G401 (cell line): ENCODE data around the gene DDHD1. TPM values are rescaled to one million over a fixed set of nuclear protein-coding genes. Genes with fewer than 3 reads are reported as not detected.
"Not testable (repeated sequence)": the region's sequence is repeated elsewhere in the genome, so short reads cannot be mapped to it uniquely, and the experiment has no call there.

ENCODE experiments used
- DNase-seq: peaks from one replicate; pipeline ENCODE4 v3.0.0-alpha.2; 2015; ENCODE audit warnings: low spot score
- in situ Hi-C: cut with HindIII; loops from 2 replicates; pipeline ENCODE4 v1.10.0; 2016; ENCODE audit warnings: low sequenced_read_pairs, mixed read lengths
- total RNA-seq: library from RNA; depleted of rRNA; stranded (reverse); fragments of >200 nt; shearing (Covaris generic); gene quantifications from 2 replicates; pipeline ENCODE4 v1.2.3, GENCODE V29; 2014

Gene DDHD1
- total RNA-seq, 1 experiment from 2014 or later, result 39.9 TPM

DNA sequence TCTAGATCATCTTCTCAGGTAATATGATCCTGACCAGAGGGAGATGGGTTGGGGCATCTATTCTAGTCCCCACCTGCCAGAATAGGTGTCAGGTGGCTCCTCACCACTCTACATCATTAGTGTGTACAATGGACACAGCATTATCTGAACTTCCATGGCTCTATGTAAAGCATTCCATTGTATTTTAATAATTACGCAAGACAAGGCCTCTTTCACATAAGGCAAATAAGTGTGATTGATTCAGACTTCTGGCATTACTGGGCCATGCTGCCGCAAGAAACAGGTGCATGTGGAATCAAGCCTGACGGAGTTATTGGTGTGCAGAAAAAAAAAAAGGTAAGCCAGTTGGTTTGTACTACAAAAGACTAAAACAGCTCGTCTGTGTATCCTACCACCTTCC is 3.1 kb upstream of the DDHD1 start:
- in situ Hi-C loops, result no loop called here
- no peak for DNase-seq

GRCh38 chr14:53153702-53154112 is 584 bp upstream of the DDHD1 start:
- in situ Hi-C loops, result no loop called here
- DNase-seq, result no peak

- DNase-seq, result peak; percentile 37
Observed at GRCh38 chr14:53152184-53152886, 788 bp downstream of the DDHD1 start.

DNA sequence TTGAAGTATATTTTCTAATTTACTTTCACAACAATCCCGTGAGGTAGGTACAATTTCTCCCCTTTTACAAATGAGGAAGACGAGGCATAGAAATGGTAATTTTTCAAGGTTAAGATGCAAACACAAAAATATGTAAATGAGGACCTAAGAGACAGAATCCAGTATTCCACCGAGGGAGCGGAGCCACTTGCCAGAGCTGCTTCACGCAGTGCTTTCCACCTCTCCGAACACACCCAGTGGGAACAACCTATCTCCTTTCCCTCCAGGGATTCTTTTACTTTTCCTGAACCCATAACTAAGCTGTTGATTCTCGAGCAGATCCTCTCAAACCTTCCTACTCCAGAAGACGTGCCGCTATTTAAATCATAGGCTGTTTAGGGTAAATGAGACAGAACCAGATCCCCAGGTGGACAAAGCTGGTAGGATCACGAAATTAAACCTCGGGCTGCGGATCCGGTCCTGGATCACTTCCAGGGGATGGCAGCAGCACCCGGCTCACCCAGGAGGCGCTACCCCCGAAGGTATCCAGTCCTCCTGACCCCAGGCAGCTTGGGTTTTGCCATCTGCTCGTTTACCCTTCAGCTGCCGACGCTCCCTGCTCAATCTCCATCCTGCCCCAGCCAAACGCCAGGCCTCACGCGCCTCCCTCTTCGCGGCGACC is 1.5 kb downstream of the DDHD1 start:
- in situ Hi-C loops, result no loop called here
- peak; percentile 77 for DNase-seq

More at GRCh38 chr14:53152184-53152886, 788 bp downstream of the DDHD1 start:
- in situ Hi-C loops, result no loop called here

- in situ Hi-C loops, result no loop called here
- peak; percentile 21 for DNase-seq
Observed at GRCh38 chr14:53149668-53150316, 3.3 kb downstream of the DDHD1 start.

DNA sequence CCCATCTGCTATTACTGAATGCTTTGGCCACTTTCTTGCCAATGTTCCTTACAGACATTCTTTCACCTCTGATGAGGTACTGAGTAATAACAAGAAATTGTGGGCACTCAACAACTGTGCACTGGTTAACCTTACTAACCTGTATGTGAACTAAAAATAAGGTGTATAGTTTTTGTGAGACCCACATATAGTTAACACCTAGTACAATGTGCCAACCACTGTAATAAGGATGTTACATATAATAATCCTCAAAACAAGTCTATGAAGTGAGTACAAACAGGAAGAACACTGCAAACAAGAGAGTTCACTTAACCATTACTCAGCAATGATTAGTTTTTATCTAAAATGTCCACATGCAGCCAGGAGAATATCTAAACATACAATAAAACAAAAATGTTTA is 4.5 kb downstream of the DDHD1 start:
- peak; percentile 14 for DNase-seq
- in situ Hi-C loops, result no loop called here

- in situ Hi-C loops, result no loop called here
- DNase-seq, result no peak
Observed at GRCh38 chr14:53147893-53148292, 5.2 kb downstream of the DDHD1 start.

DNA sequence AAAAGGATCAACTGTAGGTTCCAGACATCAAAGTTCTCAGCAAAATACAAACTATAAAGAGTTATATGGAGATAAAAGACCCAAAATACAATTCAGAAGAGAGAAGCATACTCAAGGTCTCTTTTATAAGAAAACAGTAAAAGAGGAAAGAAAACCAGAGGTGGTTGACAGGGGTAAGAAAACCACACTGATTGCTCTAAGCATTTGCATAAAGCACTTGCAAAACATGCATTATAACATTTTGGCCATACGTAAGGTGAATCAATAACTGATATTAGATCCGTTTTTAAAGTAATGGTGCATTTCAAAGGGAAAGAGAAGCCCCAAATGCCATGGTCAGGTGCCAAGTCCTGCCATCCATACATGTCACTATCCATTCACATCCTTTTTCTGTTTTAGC is 5.9 kb downstream of the DDHD1 start:
- in situ Hi-C loops, result no loop called here
- no peak for DNase-seq

DNA sequence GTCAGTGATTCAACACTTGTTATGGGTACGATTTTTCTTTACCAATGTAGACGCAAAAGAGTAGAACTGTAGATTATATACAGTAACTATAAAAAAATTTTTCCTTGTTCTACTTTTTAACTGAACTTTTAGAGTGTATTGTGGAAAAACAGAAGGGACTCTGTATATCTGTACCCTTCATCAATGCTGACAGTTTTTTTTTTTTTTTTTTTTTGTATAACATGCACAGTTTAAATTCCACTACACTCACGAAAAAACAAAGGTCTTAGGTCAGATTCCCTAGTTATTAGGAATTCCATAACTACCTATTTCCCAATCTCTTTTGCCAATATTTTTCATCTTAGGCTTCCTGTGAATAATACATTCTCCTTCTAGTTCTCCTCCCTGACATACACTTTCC is 6.4 kb downstream of the DDHD1 start:
- no peak for DNase-seq
- in situ Hi-C loops, result no loop called here

- no peak for DNase-seq
Observed at GRCh38 chr14:53144244-53144643, 8.9 kb downstream of the DDHD1 start.

DNA sequence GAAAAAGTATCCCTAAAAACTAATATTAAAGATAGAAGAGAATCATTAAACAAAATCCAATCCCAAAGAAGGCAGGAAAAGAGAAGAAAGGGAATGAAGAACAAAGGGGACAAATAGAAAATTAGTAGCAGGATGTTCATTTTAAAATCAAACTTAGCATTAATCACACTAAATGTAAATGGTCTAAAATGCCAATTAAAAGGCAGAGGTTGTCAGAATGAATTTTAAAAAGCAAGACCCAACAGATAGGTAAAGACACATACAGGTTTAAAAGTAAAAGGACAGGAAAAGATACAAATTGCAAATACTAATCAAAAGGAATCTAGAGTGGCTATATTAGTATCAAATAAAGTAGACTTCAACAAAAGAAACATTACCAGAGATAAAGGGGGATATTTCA is 12.5 kb downstream of the DDHD1 start:
- in situ Hi-C loops, result no loop called here
- no peak for DNase-seq

More at GRCh38 chr14:53144244-53144643, 8.9 kb downstream of the DDHD1 start:
- in situ Hi-C loops, result no loop called here

- in situ Hi-C loops, result no loop called here
- no peak for DNase-seq
Observed at GRCh38 chr14:53137568-53138203, 15.4 kb downstream of the DDHD1 start.

DNA sequence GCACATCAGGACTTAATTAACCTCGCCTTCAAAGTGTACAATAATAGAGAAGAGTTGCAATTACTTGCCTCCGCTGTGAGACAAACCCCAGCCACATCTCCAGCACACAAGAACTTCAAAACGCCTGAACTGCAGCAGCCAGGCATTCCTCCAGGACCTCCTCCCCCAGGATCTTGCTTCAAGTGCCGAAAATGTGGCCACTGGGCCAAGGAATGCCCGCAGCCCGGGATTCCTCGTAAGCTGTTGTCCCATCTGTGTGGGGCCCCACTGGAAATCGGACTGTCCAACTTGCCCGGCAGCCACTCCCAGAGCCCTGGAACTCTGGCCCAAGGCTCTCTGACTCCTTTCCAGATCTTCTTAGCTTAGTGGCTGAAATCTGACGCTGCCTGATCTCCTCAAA is 22.6 kb downstream of the DDHD1 start:
- DNase-seq, in situ Hi-C loops: not testable (repeated sequence)

DNA sequence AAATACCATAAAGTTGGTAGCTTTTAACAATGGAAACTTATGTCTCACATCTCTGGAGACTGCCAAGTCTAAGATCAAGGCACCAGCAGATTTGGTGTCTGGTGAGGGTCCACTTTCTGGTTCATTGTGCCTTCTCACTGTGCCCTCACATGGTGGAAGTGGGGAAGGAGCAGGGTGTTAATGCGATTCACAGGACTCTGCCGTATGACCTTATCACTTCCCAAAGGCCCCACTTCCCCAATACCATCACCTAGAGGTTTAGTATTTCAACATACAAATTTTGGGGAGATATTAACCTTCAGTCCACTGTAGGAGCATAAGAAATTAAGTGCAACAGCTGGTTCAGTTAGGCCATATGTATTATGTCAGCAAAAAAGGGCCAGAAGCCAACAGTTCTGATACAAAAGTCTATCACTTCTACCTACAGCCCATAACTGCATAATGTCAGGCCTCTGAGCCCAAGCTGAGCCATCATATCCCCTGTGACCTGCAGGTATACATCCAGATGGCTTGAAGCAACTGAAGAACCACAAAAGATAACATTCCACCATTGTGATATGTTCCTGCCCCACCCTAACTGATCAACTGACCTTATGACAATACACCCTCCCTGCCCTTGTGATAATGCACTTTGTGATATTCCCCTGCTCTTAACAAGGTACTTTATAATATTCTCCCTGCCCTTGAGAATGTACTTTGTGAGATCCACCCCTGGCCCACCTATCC is 24.7 kb downstream of the DDHD1 start:
- in situ Hi-C loops, result no loop called here
- DNase-seq, result no peak

- in situ Hi-C loops, result no loop called here
- no peak for DNase-seq
Observed at GRCh38 chr14:53127832-53128231, 25.3 kb downstream of the DDHD1 start.

GRCh38 chr14:53127151-53127550 is 26.0 kb downstream of the DDHD1 start:
- in situ Hi-C loops, result no loop called here
- peak; percentile 15 for DNase-seq

- peak; percentile 6 for DNase-seq
- in situ Hi-C loops, result no loop called here
Observed at GRCh38 chr14:53126731-53127130, 26.4 kb downstream of the DDHD1 start.

GRCh38 chr14:53124786-53125185 is 28.3 kb downstream of the DDHD1 start:
- in situ Hi-C loops, result no loop called here
- DNase-seq, result no peak

GRCh38 chr14:53121419-53121818 is 31.7 kb downstream of the DDHD1 start:
- not testable (repeated sequence) for DNase-seq

More at GRCh38 chr14:53121419-53121818, 31.7 kb downstream of the DDHD1 start:
- in situ Hi-C loops, result not testable (repeated sequence)
